SK-N-SH (cell line): ENCODE data around the gene ADAMTS13. TPM values are rescaled to one million over a fixed set of nuclear protein-coding genes. Genes with fewer than 3 reads are reported as not detected.

Experiments
- CTCF ChIA-PET: fragments of 300-600, 350-600 bp; formaldehyde crosslinking; extraction: SDS; loops from one replicate; lab custom pipeline; 2021; lab: Yijun Ruan, JAX
- POLR2A ChIA-PET: fragments of 350-600 bp; sonication (Branson Sonifier 250); formaldehyde crosslinking; extraction: SDS; loops from one replicate; lab custom pipeline; 2020; ENCODE audit warnings: antibody characterized with exemption, inconsistent platforms; lab: Yijun Ruan, JAX
- DNase-seq: peaks from one replicate; pipeline ENCODE4 v3.0.0; 2012
- H2AFZ ChIP-seq: fragments of 200-600 bp; sonication (generic); 2 replicates; pipeline ENCODE4 v1.8.1; 2016; ENCODE audit warnings: antibody characterized with exemption, mild to moderate bottlenecking, low read depth
- H3F3A ChIP-seq: fragments of 200-600 bp; sonication (generic); replicated peaks from 2 replicates; pipeline ENCODE3; 2016; ENCODE audit warnings: antibody characterized with exemption, mild to moderate bottlenecking; ENCODE audit not compliant: insufficient read depth
- H3K27ac ChIP-seq, 2 experiments: fragments of 200-500 bp in 1 of 2; fragments of 200-600 bp in 1 of 2; sonication (Bioruptor generic) in 1 of 2; sonication (generic), shearing (Covaris generic) in 1 of 2; 2 replicates each; pipeline versions ENCODE4 v1.5.1 to v1.6.1; 2014 to 2016; ENCODE audit warnings: low read depth in 2 of 2, inconsistent platforms in 1 of 2, low read length in 1 of 2, mild to moderate bottlenecking in 1 of 2, mixed read lengths in 1 of 2
- H3K27me3 ChIP-seq: fragments of 200-600 bp; sonication (generic), shearing (Covaris generic); 2 replicates; pipeline ENCODE4 v1.6.1; 2016; ENCODE audit warnings: mixed run types; ENCODE audit not compliant: insufficient read depth
- H3K36me3 ChIP-seq, 2 experiments: fragments of 200-500 bp in 1 of 2; fragments of 200-600 bp in 1 of 2; sonication (Bioruptor generic) in 1 of 2; sonication (generic) in 1 of 2; replicated peaks in 1 of 2; 2 replicates each; pipeline versions ENCODE3 to v1.5.1; 2014 to 2016; ENCODE audit warnings: low read length in 1 of 2, mild to moderate bottlenecking in 1 of 2; ENCODE audit not compliant: insufficient read depth in 2 of 2, control insufficient read depth in 1 of 2
- H3K4me1 ChIP-seq, 2 experiments: fragments of 200-500 bp in 1 of 2; fragments of 200-600 bp in 1 of 2; sonication (Bioruptor generic) in 1 of 2; sonication (generic), shearing (Covaris generic) in 1 of 2; 2 replicates each; pipeline versions ENCODE4 v1.5.1 to v1.6.1; 2014 to 2016; ENCODE audit warnings: low read depth in 1 of 2, low read length in 1 of 2, mixed run types in 1 of 2; ENCODE audit not compliant: insufficient read depth in 2 of 2, control insufficient read depth in 1 of 2
- H3K4me2 ChIP-seq: fragments of 200-600 bp; sonication (generic), shearing (Covaris generic); 2 replicates; pipeline ENCODE4 v1.6.1; 2017; ENCODE audit warnings: mixed run types
- H3K4me3 ChIP-seq, 2 experiments: fragments of 200-500 bp in 1 of 2; fragments of 200-600 bp in 1 of 2; sonication (Bioruptor generic) in 1 of 2; sonication (generic), shearing (Covaris generic) in 1 of 2; 2 replicates each; pipeline versions ENCODE4 v1.5.1 to v1.8.1; 2014 to 2016; ENCODE audit warnings: low read depth in 2 of 2, inconsistent platforms in 1 of 2, low read length in 1 of 2, mild to moderate bottlenecking in 1 of 2, mixed read lengths in 1 of 2, moderate library complexity in 1 of 2
- H3K79me2 ChIP-seq: fragments of 200-600 bp; sonication (generic); 2 replicates; pipeline ENCODE4 v1.8.1; 2017; ENCODE audit warnings: mild to moderate bottlenecking; ENCODE audit not compliant: insufficient read depth
- H3K9ac ChIP-seq: fragments of 200-600 bp; sonication (generic); 2 replicates; pipeline ENCODE4 v1.6.1; 2017; ENCODE audit warnings: mixed run types
- H3K9me2 ChIP-seq: fragments of 200-600 bp; sonication (generic); 2 replicates; pipeline ENCODE4 v1.6.1; 2017; ENCODE audit warnings: mixed run types
- H3K9me3 ChIP-seq: fragments of 200-600 bp; sonication (generic); 2 replicates; pipeline ENCODE4 v1.6.1; 2017; ENCODE audit warnings: mixed run types, mild to moderate bottlenecking, moderate library complexity
- H4K20me1 ChIP-seq: fragments of 200-600 bp; sonication (generic); 2 replicates; pipeline ENCODE4 v1.6.1; 2017; ENCODE audit warnings: mild to moderate bottlenecking, mixed run types; ENCODE audit not compliant: insufficient read depth
- GATA2 ChIP-seq: sonication (generic); formaldehyde crosslinking; IDR thresholded peaks from 2 replicates; pipeline ENCODE4 v1.5.0; 2020; ENCODE audit warnings: mild to moderate bottlenecking, missing genetic modification reagents
- IRF3 ChIP-seq: fragments of 150-350 bp; IDR thresholded peaks from 2 replicates; pipeline ENCODE4 v1.6.1; 2016; ENCODE audit warnings: mild to moderate bottlenecking, low read depth, low read length
- MXI1 ChIP-seq: IDR thresholded peaks from 2 replicates; pipeline ENCODE4 v1.6.1; 2012; ENCODE audit warnings: mild to moderate bottlenecking, low read depth, low read length, improper control_type of control experiment
- NRF1 ChIP-seq: IDR thresholded peaks from 2 replicates; pipeline ENCODE4 v1.6.1; 2012; ENCODE audit warnings: low read depth, mild to moderate bottlenecking, low read length
- PBX3 ChIP-seq: IDR thresholded peaks from 2 replicates; pipeline ENCODE4; 2012
- RAD21 ChIP-seq: IDR thresholded peaks from 2 replicates; pipeline ENCODE4 v1.6.1; 2012; ENCODE audit warnings: mild to moderate bottlenecking, low read length
- SMC3 ChIP-seq: IDR thresholded peaks from 2 replicates; pipeline ENCODE4 v1.6.1; 2012; ENCODE audit warnings: low read depth, low read length, improper control_type of control experiment
- TCF12 ChIP-seq: IDR thresholded peaks from 2 replicates; pipeline ENCODE4 v1.4.0; 2012
- WGBS: methylation state at CpG from one replicate; pipeline ENCODE4 v1.1.6; 2017; ENCODE audit warnings: low lambda C conversion rate; 5-methylcytosine and 5-hydroxymethylcytosine counted together
- polyA plus RNA-seq, 3 experiments: library from polyadenylated mRNA; depleted of rRNA; stranded (reverse); fragments of >200 nt; gene quantifications; 2 replicates each; pipeline ENCODE4 v1.2.3, GENCODE V29; 2012
- TF ChIP-seq, protein P1 (sequence below): IDR thresholded peaks from 2 replicates; pipeline ENCODE4 v1.4.0; 2012; ENCODE audit warnings: low read depth, borderline replicate concordance

ADAMTS13 gene
- polyA plus RNA-seq, 1 of the 3 experiments (the other 2 are of a cell fraction) = 10.6 TPM

GRCh38 chr9:133490201-133490681, 68.1 kb downstream of the ADAMTS13 start:
- Histone ChIP-seq H3F3A (no peaks in the 10 kb centered on the region), H3K4me3 (no peak overlapping the region), H3K4me1 (peaks cover 0 to 36% of the 10 kb centered on the region in 2 experiments; a peak in 1 of 4 replicates), H3K9me2 (no peaks in the 10 kb centered on the region), H4K20me1 (no peaks in the 10 kb centered on the region), H3K36me3 (no peaks in the 10 kb centered on the region), H3K79me2 (no peaks in the 10 kb centered on the region), H3K27me3 (no peaks in the 10 kb centered on the region), H3K4me2 (no peak overlapping the region), H3K9ac (no peak overlapping the region), H2AFZ (no peak overlapping the region), H3K27ac (no peak overlapping the region), H3K9me3 (no peaks in the 10 kb centered on the region)
- DNase-seq = peak; percentile 51
- ChIA-PET POLR2A (no interaction called here), CTCF (interaction anchor here (0.6 to 2.2 kb wide), 9 partner anchors 12 to 468 kb away, joined by 3 to 7 read pairs (median 3); partner anchors contain the start of gene SLC2A6)
- TF ChIP-seq RAD21 = peak; percentile 52
- TF ChIP-seq SMC3 = peak; percentile 16; the same call in 1 of the 2 replicates
- TF ChIP-seq GATA2 (CRISPR knock-in tag) = no peak
- TF ChIP-seq, protein P1, sequence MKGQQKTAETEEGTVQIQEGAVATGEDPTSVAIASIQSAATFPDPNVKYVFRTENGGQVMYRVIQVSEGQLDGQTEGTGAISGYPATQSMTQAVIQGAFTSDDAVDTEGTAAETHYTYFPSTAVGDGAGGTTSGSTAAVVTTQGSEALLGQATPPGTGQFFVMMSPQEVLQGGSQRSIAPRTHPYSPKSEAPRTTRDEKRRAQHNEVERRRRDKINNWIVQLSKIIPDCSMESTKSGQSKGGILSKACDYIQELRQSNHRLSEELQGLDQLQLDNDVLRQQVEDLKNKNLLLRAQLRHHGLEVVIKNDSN = no peak
- WGBS = 62% methylated on average over 8 of the region's 13 CpGs

DNA sequence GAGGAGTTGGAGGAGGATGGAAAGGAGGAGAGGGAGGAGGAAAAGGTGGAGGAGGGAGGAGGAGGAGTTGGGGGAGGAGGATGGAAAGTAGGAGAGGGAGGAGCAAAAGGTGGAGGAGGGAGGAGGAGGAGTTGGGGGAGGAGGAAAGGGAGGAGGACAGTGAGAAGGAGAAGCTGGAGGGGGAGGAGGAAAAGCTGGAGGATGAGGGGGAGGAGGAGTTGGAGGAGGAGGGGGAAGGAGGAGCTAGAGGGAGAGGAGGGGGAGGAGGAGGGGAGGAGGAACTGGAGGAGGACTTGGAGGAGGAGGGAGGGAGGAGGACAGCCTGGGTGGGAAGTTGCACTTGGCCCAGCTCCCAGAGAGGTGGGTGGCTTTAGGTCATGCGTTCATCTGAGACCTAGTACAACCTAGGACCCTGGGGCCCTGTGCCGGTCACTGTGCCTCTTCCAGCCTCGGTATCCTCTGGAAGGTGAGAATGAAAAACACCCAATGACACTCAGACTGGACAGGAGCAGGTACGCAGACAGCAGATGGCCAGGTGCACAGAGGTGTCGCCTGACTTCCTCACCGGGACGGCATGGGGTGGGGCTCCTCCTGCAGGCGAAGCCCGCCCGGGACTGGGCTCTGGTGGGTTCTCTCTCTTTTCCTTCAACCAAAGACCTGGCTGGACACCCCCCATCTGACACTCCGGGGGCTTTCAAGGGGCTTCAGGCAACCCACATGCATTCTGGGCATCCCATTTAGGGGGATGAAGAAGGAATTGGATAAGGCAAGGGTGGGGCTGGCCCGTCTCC, 68.9 kb downstream of the ADAMTS13 start:
- H3K9me3 ChIP-seq = no peaks in the 10 kb centered on the region
- no peaks in the 10 kb centered on the region for H4K20me1 ChIP-seq
- no peaks in the 10 kb centered on the region for H3K79me2 ChIP-seq
- WGBS = 88% methylated on average over 6 of the region's 12 CpGs
- no peak overlapping the region for H2AFZ ChIP-seq
- H3K4me2 ChIP-seq = no peak overlapping the region
- no peaks in the 10 kb centered on the region for H3K27me3 ChIP-seq
- no peak for TF ChIP-seq NRF1
- TF ChIP-seq TCF12 = no peak
- no peak for TF ChIP-seq MXI1
- no peak for TF ChIP-seq IRF3
- TF ChIP-seq PBX3 = no peak
- DNase-seq = peak; percentile 22
- no peaks in the 10 kb centered on the region for H3K36me3 ChIP-seq
- H3K4me1 ChIP-seq = peaks cover 0 to 32% of the 10 kb centered on the region in 2 experiments; a peak in 1 of 4 replicates
- H3K27ac ChIP-seq = no peak overlapping the region
- no peaks in the 10 kb centered on the region for H3K9me2 ChIP-seq
- CTCF ChIA-PET = interaction anchor here (0.6 to 2.2 kb wide), 4 partner anchors 85 to 469 kb away, joined by 3 to 7 read pairs (median 4); no protein-coding TSS in a partner anchor
- H3K4me3 ChIP-seq = no peak overlapping the region
- POLR2A ChIA-PET = no interaction called here
- no peaks in the 10 kb centered on the region for H3F3A ChIP-seq
- no peak overlapping the region for H3K9ac ChIP-seq
